NCI-H446 treated with DMSO at 0.1 percent for 48 hours (cell line): ENCODE results near the gene MED13L.
"Not testable (repeated sequence)": the region's sequence is repeated elsewhere in the genome, so short reads cannot be mapped to it uniquely, and the experiment has no call there.

Experiments
- DNase-seq: peaks from one replicate; lab custom pipeline; 2025; lab: John Stamatoyannopoulos, UW

The MED13L gene

GRCh38 chr12:116303929-116304328 lies 26.4 kb upstream of the MED13L start:
- no peak for DNase-seq

DNA sequence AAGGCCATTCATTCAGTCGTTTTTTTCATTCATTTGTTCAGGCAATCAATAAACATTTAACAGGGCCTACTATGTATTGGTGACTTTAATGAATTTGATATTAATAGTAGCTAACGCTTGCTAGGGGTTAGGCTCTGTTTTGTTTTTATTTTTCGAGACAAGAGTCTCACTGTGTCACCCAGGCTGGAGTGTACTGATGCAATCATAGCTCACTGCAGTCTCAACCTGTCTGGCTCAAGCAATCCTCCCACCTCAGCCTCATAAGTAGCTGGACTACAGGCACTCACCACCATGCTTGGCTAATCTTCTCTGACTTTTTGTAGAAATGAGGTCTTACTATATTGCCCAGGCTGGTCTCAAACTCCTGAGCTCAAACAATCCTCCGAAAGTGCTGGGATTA lies 25.6 kb upstream of the MED13L start:
- DNase-seq, result no peak

- DNase-seq, result no peak
Observed at GRCh38 chr12:116302166-116303058, 24.9 kb upstream of the MED13L start.

- DNase-seq, result no peak
Observed at GRCh38 chr12:116301621-116302020, 24.1 kb upstream of the MED13L start.

- DNase-seq, result no peak
Observed at GRCh38 chr12:116299665-116300328, 22.3 kb upstream of the MED13L start.

GRCh38 chr12:116299064-116299463 lies 21.6 kb upstream of the MED13L start:
- DNase-seq, result no peak

DNA sequence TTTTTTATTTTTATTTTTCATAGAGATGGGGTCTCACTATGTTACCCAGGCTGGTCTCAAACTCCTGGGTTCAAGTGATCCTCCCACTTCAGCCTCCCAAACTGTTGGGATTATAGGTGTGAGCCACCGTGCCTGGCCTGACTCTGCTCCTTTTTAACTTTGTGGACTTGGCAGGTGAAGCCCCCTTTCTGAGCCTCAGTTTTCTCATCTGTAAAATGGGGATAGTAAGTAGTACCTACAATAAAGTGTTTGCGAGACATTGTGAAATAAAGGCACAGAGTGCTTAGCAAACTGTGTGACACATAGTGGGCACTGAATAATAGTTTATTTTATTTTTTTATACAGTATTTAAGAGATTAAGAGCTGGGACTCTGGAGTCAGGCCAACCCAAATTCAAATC lies 21.1 kb upstream of the MED13L start:
- DNase-seq, result no peak

GRCh38 chr12:116297224-116297834 lies 19.8 kb upstream of the MED13L start:
- no peak for DNase-seq

DNA sequence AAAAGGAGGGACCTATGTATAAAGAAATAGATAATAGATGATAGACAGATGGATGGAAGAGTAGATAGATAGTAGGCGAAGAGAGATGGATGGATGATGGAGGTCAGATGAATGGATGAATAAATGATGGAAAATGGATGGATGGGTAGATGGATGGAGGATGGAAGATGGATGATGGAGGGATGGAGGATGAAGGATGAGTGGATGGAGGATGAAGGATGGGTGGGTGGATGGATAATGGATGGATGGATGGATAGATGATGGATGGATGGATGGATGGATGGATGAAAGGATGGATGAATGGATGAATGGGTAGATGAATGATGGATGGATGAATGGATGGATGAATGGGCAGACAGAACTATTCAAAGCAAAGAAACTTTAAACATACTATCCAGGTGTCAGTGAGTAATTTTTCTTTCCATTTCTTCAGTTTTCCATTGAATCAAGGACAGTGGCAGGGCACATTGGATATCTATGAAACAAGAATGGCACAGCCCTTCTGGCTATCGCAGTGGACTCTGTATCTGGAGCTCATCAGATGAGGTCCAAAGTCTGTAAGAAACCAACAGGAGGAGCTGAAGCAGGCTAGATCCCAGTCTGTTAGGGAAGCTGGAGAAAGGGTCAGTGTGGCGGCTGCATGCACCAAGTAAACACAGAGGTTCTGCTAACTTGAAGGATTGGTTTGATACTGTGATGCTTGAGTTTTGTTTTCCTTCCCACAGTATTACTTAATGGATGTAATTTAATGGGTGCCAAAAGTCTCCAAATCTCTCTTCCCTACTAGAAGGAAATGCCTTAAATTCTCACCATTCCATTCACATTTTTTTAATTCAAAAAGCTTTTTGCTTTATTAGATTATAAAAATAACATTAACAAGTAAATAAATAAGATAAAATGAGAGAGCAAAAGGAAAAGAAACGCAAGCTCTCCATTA lies 18.1 kb upstream of the MED13L start:
- no peak for DNase-seq

GRCh38 chr12:116294454-116295165 lies 17.1 kb upstream of the MED13L start:
- no peak for DNase-seq

- DNase-seq, result no peak
Observed at GRCh38 chr12:116293687-116294453, 16.4 kb upstream of the MED13L start.

DNA sequence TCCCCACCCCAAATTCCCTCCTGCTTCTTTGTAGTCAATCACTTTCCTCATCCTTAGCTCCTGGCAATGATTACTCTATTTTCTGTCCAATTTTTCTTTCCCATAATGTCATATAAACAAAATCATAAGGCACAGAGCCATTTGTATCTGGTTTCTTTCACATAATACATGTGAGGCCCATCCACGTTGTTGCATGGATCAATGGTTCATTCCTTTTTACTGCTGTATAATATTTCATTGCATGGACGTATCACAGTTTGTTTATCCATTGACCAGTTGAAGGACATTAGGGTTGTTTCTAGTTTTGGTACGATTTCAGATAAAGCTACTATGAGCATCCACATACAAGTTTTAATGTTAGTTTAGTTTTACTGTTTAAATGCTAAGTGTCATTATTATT lies 13.7 kb upstream of the MED13L start:
- DNase-seq, result no peak

GRCh38 chr12:116288735-116289134 lies 11.2 kb upstream of the MED13L start:
- no peak for DNase-seq

- no peak for DNase-seq
Observed at GRCh38 chr12:116287842-116288301, 10.4 kb upstream of the MED13L start.

DNA sequence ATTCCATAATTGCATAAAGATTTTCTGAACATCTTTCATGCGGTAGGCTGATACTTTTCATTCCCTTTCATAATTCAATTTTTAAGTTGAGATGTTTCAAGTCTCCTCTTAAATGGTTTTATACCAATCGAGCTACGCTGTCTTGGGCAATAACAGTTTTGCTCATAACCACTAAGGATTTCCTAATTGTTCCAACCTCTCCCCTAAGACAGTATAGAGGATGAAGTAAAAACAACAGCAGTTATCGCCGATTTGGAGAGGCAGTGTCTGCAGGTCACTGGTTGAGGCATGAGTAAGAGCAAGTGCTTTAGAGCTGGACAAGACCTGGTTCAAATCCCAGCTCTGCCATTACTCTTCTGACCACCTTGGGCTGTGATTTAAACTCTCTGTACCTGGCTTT lies 6.9 kb upstream of the MED13L start:
- no peak for DNase-seq

DNA sequence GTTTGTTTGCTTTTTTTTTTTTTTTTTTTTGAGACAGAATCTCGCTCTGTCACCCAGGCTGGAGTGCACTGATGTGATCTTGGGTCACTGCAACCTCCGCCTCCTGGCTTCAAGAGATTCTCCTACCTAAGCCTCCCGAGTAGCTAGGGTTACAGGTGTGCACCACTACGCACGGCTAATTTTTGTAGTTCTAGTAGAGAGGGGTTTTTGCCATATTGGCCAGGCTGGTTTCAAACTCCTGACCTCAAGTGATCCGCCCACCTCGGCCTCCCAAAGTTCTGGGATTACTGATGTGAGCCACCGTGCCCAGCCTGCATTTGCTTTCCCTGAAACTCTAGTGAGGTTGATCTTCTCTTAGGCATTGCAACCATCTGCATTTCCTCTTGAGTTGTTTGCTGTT lies 6.4 kb upstream of the MED13L start:
- not testable (repeated sequence) for DNase-seq

DNA sequence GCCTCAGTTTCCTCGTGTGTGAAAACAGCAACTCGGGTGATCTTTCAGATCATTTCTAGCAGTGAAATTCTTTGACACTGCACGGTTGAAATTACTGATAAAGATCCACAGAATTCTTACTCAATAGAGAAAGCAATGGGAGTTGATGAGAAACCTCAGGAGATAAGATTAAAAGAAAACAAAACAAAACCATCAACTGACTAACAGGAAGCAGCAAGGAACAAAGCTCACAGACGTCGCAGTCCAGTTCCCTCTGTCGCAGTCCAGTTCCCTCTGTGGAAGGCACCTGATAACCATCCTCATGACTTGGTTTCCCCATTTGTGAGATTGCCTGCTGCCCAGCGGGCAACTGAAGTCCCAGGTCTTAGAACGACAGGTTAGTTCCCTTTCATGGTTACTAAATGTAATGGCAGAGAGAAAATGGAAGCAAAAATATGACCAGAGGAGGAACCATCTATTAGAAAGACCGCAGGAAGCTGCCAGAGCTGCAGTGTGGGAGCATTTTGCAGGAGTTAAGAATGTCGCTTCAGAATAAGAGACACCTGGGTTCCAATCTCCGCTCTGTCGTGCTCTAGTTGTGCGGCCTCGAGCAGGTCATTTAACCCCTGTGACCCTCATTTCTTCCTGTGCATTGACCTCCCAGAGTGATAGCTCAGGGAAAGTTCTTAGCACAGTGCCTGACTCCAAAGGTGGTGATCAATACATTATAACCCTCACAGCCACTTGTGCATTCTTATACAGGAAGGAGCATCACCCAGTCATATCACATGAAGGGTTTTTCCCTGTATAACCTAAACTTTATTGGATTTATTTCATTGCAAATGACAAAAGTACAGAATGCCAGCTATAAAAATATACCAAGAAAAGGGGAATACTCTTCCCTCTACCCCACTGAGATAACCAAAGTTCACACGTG lies 5.1 kb upstream of the MED13L start:
- no peak for DNase-seq

DNA sequence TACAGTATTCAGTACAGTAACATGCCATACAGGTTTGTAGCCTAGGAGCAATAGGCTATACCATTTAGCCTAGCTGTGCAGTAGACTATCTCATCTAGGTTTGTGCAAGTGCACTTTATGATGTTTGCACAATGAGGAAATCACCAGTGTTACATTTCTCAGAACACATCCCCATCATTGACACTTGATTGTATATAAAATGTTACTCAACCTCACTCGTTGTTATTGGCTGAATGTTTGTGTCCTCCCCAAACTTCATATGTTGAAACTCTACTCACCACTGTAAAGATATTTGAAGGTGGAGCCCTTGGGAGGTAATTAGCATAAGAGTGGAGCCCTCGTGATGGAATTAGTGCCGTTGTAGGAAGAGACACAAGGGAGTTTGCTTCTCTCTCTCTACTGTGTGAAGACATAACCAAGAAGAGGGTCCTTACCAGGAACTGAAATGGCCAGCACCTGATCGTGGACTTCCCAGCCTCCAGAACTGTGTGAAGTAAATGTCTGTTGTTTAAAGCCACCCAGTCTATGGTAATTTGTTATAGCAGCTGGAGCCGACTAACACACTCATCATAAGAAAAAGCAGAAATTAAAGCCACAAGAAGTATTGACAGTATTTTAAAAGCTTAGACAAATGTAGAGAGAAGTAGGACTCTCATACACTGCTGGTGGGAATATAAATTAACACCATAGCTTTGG lies 3.2 kb upstream of the MED13L start:
- DNase-seq, result no peak

GRCh38 chr12:116278667-116279066 lies 1.2 kb upstream of the MED13L start:
- no peak for DNase-seq
